ENCODE measurements around the gene AADACL2. TPM values are rescaled to one million over a fixed set of nuclear protein-coding genes. Genes with fewer than 3 reads are reported as not detected.
"Not testable (repeated sequence)": the region's sequence is repeated elsewhere in the genome, so short reads cannot be mapped to it uniquely, and the experiment has no call there.

The AADACL2 gene
- total RNA-seq, 2 donors from 2014 or later: 0.16 TPM; not detected in 1

- Histone ChIP-seq H3K36me3 (no peaks in the 10 kb centered on the region), H3K4me3 (no peak overlapping the region), H3K9me3 (no peaks in the 10 kb centered on the region), H3K27me3 (no peaks in the 10 kb centered on the region), H3K4me1 (no peaks in the 10 kb centered on the region), H3K27ac (no peak overlapping the region)
- no peak for DNase-seq (ENCODE audit: low spot score)
- TF ChIP-seq CTCF (IDR thresholded peaks at IDR 0.05): no peak
These were observed 44.2 kb downstream of the AADACL2 start for GRCh38 chr3:151777880-151778279.

GRCh38 chr3:151787626-151788025 is 53.9 kb downstream of the AADACL2 start:
- no peak overlapping the region for H3K27ac ChIP-seq

GRCh38 chr3:151788401-151788800 is 54.7 kb downstream of the AADACL2 start:
- Histone ChIP-seq H3K36me3 (no peaks in the 10 kb centered on the region), H3K9me3 (no peaks in the 10 kb centered on the region), H3K4me1 (no peaks in the 10 kb centered on the region), H3K27ac (no peak overlapping the region), H3K4me3 (no peak overlapping the region), H3K27me3 (no peaks in the 10 kb centered on the region)
- no peak for DNase-seq (ENCODE audit: low spot score)
- no peak for TF ChIP-seq CTCF (IDR thresholded peaks at IDR 0.05)

More at GRCh38 chr3:151787626-151788025, 53.9 kb downstream of the AADACL2 start:
- no peaks in the 10 kb centered on the region for H3K9me3 ChIP-seq
- H3K27me3 ChIP-seq: no peaks in the 10 kb centered on the region
- H3K4me1 ChIP-seq: no peaks in the 10 kb centered on the region
- H3K4me3 ChIP-seq: no peak overlapping the region
- H3K36me3 ChIP-seq: no peaks in the 10 kb centered on the region
- no peak for TF ChIP-seq CTCF (IDR thresholded peaks at IDR 0.05)
- no peak for DNase-seq (ENCODE audit: low spot score)

DNA sequence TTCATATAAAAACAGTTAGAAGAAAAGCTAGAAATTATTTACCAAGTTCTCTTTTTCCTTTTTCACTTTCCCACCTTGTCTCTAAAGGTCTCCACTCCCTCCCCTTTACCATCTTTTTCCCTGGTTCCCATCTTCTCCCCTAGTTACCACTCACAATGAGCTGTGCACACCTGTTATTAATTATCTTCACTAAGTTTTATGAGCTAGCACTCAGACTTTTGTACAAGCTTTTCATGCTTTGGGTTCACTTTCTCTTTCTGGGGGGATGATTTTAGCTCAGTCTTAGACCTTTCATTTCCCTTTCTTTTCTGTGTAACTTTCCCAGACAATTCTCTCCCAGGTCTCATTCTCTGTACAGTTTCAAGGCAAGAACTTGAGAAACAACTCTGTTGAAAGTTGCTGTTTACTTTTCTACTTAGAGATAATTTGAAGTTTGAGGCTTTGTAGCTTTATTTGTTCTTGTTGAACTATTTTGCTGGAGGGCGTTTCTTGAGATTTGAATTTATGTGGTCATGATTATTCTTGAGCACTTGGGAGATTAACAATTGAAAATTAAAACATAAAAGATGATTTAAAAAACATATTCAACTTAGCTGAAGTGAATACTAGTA is 56.2 kb downstream of the AADACL2 start:
- H3K27me3 ChIP-seq: no peaks in the 10 kb centered on the region
- no peak for TF ChIP-seq CTCF (IDR thresholded peaks at IDR 0.05)
- DNase-seq (ENCODE audit: low spot score): no peak
- no peak overlapping the region for H3K27ac ChIP-seq
- no peaks in the 10 kb centered on the region for H3K4me1 ChIP-seq
- H3K4me3 ChIP-seq: no peak overlapping the region
- no peaks in the 10 kb centered on the region for H3K36me3 ChIP-seq
- H3K9me3 ChIP-seq: no peaks in the 10 kb centered on the region

DNA sequence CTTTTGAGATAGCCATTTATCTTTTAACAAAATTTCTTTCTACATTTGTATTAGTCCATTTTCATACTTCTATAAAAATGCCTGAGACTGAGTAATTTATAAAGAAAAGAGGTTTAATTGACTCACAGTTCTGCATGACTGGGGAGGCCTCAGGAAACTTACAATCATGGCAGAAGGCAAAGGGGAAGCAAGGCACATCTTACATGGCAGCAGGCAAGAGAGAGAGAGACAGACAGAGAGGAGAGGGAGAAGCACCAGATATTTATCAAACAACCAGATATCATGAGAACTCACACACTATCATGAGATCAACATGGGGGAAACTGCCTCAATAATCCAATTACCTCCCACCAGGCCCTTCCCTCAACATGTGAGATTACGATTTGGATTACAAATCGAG is 57.0 kb downstream of the AADACL2 start:
- not testable (repeated sequence) for H3K27me3 ChIP-seq; H3K36me3 ChIP-seq; H3K4me1 ChIP-seq; DNase-seq (ENCODE audit: low spot score); H3K9me3 ChIP-seq; H3K27ac ChIP-seq; H3K4me3 ChIP-seq

DNA sequence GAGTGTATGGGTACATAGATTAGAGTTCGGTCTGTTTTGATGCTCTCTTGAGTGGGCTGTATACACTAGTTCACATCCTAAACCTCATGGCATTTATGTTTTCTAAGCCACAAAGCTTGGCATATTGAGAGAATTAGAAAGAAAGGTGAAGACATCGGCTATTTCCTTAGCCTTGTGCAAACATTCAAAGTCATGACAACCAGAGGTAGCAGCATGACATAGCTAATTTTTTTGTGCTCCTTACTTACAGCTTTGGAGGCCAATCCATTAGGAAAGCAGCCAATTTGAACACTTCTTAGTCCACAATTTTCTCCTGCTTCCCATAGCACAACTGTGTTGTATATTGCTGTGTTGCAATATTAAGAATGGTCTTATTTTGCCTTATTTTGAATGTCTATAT is 58.7 kb downstream of the AADACL2 start:
- no peaks in the 10 kb centered on the region for H3K4me1 ChIP-seq
- H3K27me3 ChIP-seq: no peaks in the 10 kb centered on the region
- H3K9me3 ChIP-seq: no peaks in the 10 kb centered on the region
- DNase-seq (ENCODE audit: low spot score): no peak
- no peaks in the 10 kb centered on the region for H3K36me3 ChIP-seq
- TF ChIP-seq CTCF (IDR thresholded peaks at IDR 0.05): no peak
- no peak overlapping the region for H3K27ac ChIP-seq
- no peak overlapping the region for H3K4me3 ChIP-seq
